ENCODE data around the gene SLC35F1.
A peak's percentile ranks its signal among the peaks of the same experiment; 100 is the strongest.
"Not testable (repeated sequence)": the region's sequence is repeated elsewhere in the genome, so short reads cannot be mapped to it uniquely, and the experiment has no call there.

The SLC35F1 gene

DNA sequence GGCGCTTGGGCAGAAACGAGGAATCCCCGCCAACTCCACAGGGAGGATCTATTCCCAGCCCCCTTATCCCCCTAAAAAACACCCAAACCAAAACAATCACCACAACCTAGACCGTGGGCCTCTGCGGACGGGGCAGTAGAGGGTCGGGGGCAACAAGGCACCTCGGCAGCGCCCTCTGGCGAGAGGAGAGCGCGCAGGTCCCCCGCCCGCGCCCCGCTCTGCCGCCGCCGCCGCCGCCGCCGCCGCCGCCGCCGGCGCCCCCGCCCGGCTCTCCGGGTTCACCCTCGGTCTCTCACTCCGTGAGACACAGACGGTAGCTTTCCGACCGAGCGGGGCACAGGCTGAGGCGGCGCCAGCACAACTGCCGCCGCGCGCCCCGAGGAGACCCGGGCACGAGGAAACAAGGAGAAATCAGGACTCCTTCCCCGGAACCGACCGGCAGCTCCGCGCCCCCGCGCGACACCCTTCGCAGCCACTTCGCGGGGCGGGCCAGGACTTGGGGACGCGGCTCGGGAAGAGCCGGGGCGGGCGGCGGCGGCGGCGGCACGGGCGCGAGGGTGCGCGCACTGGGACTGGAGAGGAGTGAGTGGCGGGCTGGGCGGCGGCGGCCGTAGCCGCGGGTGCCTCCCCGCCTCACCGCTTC, at the start of gene SLC35F1:
SLC35F1 (plus strand) TSS at position 307 of the 643 bp plus-strand sequence.
- no peak for TF ChIP-seq JUND (IDR thresholded peaks at IDR 0.05; ENCODE audit: low read depth)
- in situ Hi-C loops (cut with HindIII; ENCODE audit: low pct_unique_long_range_greater_than_20kb, low sequenced_read_pairs), result no loop called here
- DNase-seq (ENCODE audit: low read depth in 1 of 2, low spot score in 1 of 2), result no peak

DNA sequence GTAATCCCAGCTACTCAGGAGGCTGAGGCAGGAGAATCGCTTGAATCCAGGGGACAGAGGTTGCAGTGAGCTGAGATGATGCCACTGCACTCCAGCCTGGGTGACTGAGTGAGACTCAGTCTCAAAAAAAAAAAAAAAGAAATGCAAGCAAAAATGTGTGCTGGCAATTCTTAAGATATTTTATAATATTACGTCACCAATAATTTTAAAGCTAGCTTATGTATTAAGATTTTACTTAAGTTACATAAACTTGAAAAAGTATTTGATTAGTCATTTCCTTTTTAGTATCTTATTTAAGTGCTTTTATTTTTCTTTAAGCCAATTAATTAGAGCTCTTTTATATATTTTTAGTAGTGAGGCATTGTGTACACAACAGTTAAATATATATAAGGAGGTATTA, 48.5 kb upstream of the SLC35F1 start:
- DNase-seq (ENCODE audit: low read depth in 1 of 2, low spot score in 1 of 2); in situ Hi-C loops (cut with HindIII; ENCODE audit: low pct_unique_long_range_greater_than_20kb, low sequenced_read_pairs): not testable (repeated sequence)

DNA sequence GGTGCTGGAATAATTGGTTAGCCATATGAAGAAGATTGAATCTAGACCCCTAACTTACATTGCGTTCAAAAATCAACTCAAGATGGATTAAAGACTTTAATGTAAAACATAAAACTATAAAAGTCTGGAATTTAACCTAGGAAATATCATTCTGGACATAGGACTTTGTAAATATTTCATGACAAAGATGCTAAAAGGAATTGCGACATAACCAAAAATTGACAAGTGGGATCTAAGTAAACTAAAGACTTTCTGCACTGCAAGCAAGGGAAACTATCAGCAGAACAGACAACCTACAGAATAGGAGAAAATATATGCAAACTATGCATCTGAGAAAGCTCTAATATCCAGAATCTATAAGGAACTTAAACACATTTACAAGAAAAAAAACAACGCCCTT, 45.5 kb upstream of the SLC35F1 start:
- no peak for DNase-seq (ENCODE audit: low read depth in 1 of 2, low spot score in 1 of 2)
- TF ChIP-seq JUND (IDR thresholded peaks at IDR 0.05; ENCODE audit: low read depth), result no peak
- in situ Hi-C loops (cut with HindIII; ENCODE audit: low pct_unique_long_range_greater_than_20kb, low sequenced_read_pairs), result no loop called here

DNA sequence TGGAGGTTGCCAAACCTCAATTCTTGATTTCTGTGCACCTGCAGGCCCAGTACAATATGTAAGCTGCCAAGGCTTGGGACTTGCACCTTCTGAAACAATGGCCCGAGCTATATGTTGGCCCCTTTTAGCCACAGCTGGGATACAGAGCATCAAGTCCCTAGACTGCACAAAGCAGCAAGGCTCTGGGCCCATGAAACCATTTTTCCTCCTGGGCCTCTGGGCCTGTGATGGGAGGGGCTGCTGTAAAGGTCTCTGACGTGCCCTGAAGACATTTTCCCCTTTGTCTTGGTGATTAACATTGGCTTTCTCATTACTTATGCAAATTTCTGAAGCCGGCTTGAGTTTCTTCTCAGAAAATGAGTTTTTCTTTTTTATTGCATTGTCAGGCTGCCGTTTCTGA, 40.5 kb upstream of the SLC35F1 start:
- in situ Hi-C loops (cut with HindIII; ENCODE audit: low pct_unique_long_range_greater_than_20kb, low sequenced_read_pairs), result no loop called here
- TF ChIP-seq JUND (IDR thresholded peaks at IDR 0.05; ENCODE audit: low read depth), result no peak
- DNase-seq (ENCODE audit: low read depth in 1 of 2, low spot score in 1 of 2), result no peak

DNA sequence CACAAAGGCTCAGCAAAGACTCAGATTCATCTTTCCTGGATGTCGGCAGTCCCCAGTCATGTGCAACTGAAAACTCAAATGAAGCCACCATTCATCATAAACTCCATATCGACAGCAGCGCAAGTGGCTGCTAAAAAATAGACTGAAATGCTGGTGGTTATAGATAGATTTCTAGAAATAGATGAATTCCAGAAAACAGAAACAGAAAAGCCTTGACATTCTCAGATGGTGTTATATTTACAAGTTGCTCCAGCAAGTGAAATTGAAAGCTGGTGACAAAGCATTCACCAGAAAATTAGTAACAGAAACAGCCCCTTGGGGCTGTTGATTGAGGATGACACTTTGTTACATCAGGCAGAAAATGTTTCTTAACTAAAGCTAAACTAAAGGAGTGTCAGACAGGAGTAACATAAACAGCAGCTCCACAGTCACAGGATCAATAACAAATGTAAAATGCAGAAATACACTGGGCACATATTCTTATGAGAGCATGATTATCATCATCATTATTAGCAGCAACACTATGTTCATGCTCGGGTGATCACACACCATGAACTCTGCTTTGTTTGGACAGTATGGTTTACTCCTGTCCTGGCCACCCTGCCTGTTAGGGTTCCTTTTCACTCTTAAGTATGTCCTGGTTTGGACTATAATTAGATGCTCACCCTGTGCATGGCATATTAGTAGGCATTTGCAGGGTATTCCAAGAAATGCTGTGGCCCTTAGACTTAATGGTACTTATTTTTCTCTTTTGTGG, 36.4 kb upstream of the SLC35F1 start:
- no peak for TF ChIP-seq JUND (IDR thresholded peaks at IDR 0.05; ENCODE audit: low read depth)
- DNase-seq (ENCODE audit: low read depth in 1 of 2, low spot score in 1 of 2), result no peak
- in situ Hi-C loops (cut with HindIII; ENCODE audit: low pct_unique_long_range_greater_than_20kb, low sequenced_read_pairs), result no loop called here

DNA sequence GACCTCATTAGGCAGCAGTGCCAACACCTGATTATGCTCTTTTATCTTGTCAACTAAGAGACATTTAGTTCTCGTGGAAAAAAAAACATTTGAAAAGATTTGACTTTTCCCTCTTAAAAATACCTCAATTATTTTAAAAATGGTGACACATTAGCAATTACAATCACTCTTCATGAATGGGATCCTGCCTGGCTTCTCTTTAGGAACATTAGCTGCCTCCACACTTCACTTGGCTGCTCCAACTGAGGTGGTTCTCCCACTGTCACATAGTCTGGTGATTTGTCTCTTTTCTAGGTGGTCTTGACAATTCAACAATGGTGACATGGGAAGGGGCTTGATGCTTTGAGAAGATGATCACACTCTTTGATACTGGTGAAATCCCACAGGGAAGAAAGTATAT, 26.2 kb upstream of the SLC35F1 start:
- in situ Hi-C loops (cut with HindIII; ENCODE audit: low pct_unique_long_range_greater_than_20kb, low sequenced_read_pairs), result no loop called here
- no peak for TF ChIP-seq JUND (IDR thresholded peaks at IDR 0.05; ENCODE audit: low read depth)

DNA sequence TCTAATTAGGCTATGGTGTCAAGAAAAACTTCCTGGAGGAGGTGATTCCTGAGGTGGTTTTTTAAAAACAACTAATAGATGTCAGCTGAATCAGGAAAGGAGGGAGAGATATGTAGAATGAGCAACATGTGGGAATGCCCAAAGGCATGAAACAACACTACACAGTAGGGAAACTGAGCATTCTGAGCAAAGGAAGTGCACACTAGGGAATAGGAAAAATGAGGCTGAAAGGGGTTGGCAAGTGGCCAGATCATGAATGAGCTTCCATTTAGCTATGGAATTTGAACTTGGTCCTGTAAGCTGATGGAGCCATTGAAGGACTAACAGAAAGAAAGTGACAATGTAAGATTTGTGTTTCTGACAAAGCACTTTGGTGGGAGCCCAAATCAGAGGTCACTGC, 16.9 kb upstream of the SLC35F1 start:
- in situ Hi-C loops (cut with HindIII; ENCODE audit: low pct_unique_long_range_greater_than_20kb, low sequenced_read_pairs), result no loop called here
- no peak for TF ChIP-seq JUND (IDR thresholded peaks at IDR 0.05; ENCODE audit: low read depth)
- no peak for DNase-seq (ENCODE audit: low read depth in 1 of 2, low spot score in 1 of 2)

More for the DNA sequence above, 26.2 kb upstream of the SLC35F1 start:
- DNase-seq (ENCODE audit: low read depth in 1 of 2, low spot score in 1 of 2), result no peak

DNA sequence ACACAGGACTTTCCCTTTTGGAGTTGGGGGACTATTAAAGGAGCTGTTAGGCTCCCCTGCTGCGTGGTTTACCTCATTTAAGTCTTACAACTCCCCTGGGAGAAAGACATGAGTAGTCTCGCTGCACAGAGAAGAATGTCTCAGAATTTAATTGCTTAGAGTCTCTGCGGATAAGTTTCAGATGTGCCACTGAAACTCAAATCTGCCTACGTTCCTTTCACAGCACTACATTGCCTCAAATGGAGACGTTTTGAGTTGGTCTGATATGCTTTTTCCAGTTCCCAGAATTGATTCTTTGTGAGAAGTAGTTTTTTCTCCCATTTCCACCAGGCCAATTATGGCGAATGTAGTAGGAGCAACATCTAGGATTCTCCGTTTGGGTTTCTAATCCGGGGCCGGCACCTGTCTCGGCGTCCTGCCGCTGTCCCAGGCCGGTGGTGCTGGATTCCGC, 532 bp upstream of the SLC35F1 start:
- peak; percentile 44 to 64 for DNase-seq (ENCODE audit: low read depth in 1 of 2, low spot score in 1 of 2)
- in situ Hi-C loops (cut with HindIII; ENCODE audit: low pct_unique_long_range_greater_than_20kb, low sequenced_read_pairs), result no loop called here
- TF ChIP-seq JUND (IDR thresholded peaks at IDR 0.05; ENCODE audit: low read depth), result no peak

DNA sequence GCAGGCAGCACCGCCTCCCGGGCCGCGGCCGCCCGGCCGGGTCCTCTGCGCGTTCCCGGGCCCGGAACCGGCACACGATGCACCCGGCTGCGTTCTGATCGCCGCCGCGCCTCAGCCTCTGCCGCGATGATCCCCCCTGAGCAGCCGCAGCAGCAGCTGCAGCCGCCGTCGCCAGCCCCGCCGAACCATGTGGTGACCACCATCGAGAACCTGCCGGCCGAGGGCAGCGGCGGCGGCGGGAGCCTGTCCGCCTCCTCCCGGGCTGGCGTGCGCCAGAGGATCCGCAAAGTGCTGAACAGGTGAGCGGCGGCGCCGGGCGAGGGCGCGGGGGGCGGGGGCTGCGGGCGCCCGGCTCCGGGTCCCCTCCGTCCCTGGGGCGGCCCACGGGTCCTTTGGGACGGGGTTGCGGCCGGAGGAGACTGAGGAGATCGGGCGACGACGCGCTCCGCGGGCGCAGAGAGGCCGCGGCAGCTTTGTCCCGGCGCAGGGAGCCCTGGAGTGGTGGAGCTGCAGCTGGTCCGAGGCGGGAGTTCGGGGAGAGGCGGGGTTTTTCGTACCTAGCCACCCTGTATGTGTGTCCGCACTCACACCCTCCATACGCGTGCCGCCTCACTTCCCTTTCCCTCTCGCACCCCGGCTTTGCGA, 659 bp downstream of the SLC35F1 start:
- no peak for TF ChIP-seq JUND (IDR thresholded peaks at IDR 0.05; ENCODE audit: low read depth)
- DNase-seq (ENCODE audit: low read depth in 1 of 2, low spot score in 1 of 2), result no peak
- in situ Hi-C loops (cut with HindIII; ENCODE audit: low pct_unique_long_range_greater_than_20kb, low sequenced_read_pairs), result no loop called here

DNA sequence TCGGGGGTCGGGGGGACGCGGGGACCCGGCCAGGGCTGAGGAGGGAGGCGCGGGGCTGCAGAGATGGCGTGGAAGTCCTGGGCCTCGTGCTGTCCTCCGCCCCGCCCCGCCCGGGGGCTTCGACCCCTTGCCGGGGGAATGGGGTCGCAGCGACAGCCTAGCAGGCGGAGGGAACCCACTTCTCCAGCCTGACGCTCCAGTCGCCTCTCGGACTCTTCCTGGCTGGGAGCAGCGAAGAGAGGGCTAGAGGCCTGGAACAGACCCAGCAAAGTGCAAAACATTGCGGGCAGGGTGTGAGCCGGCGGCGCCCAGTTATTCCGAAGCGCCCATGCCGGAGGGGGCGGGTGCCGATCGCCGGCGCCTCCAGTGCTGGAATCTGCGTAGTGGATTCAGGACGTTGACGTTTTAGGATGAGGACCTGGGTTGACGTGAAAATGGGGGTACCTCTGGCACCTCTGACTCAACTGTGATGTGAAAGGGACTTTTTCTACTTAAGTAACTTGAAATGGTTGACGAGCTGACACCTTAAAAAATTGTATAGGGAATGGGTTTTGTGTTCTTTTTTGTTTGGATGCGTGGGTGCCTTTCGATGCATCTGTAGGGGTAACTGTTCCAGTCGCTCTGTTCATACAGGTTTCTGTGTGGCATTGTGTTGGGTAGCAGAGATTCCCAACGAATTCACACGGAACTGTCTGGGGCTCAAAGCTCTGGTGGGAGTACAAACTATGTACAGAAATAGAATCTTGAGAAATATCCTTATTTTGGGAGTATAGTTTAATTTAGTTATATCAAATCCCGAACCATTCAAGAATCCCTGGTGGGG, 1.4 kb downstream of the SLC35F1 start:
- TF ChIP-seq JUND (IDR thresholded peaks at IDR 0.05; ENCODE audit: low read depth), result no peak
- in situ Hi-C loops (cut with HindIII; ENCODE audit: low pct_unique_long_range_greater_than_20kb, low sequenced_read_pairs), result no loop called here
- no peak for DNase-seq (ENCODE audit: low read depth in 1 of 2, low spot score in 1 of 2)

DNA sequence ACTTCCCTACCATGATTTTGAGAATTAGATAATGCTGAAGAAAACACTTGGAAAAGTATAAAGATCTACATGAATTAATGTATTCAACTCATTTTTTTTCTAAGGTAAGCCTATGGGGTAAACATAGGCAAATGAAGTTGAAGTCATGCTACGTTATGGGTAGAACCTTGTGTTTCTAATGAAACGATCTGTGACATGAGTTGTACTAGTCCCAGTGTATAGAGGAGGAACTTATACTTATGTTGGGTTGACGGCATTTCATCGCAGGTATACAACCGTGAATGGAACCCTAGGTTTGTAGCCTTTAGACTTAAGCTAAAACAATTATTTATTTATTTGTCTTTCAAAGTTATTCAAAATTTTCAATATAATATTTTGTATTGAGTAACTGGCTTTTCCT, 2.6 kb downstream of the SLC35F1 start:
- DNase-seq (ENCODE audit: low read depth in 1 of 2, low spot score in 1 of 2), result no peak
- in situ Hi-C loops (cut with HindIII; ENCODE audit: low pct_unique_long_range_greater_than_20kb, low sequenced_read_pairs), result no loop called here
- no peak for TF ChIP-seq JUND (IDR thresholded peaks at IDR 0.05; ENCODE audit: low read depth)

DNA sequence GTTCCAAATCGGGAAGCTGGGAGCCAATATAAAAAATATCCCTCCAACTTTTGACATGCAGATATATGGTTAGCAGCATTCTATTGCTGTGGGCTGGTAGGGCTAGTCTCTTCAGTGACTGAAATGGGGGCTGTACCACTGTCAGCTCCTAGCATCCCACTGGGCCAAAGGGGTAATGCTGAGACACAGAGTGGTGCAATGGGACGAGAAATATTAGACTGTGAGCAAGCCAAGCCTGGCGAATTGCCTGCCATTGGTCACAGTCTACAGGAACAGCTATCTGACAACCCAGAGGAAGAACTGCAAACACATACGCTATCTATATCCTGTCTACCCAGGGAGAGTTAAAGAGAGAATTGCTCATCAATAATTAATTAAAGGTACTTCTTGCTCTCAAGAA, 3.5 kb downstream of the SLC35F1 start:
- no peak for TF ChIP-seq JUND (IDR thresholded peaks at IDR 0.05; ENCODE audit: low read depth)
- in situ Hi-C loops (cut with HindIII; ENCODE audit: low pct_unique_long_range_greater_than_20kb, low sequenced_read_pairs), result no loop called here
- no peak for DNase-seq (ENCODE audit: low read depth in 1 of 2, low spot score in 1 of 2)
